GM21515 (cell line): Measurements from ENCODE around the gene CEP83.

Experiments used
- ATAC-seq: cut with Tn5 transposase; IDR thresholded peaks from one replicate; pipeline ENCODE4 v1.9.1; 2021; ENCODE audit not compliant: unreplicated experiment

Gene CEP83

GRCh38 chr12:94308612-94309011 lies 151.1 kb downstream of the CEP83 start:
- ATAC-seq, result no peak

- no peak for ATAC-seq
These were observed 154.3 kb downstream of the CEP83 start for GRCh38 chr12:94305130-94305957.

GRCh38 chr12:94304566-94305061 lies 155.1 kb downstream of the CEP83 start:
- ATAC-seq, result no peak

GRCh38 chr12:94304012-94304411 lies 155.7 kb downstream of the CEP83 start:
- ATAC-seq, result no peak

- no peak for ATAC-seq
These were observed 159.8 kb downstream of the CEP83 start for GRCh38 chr12:94299846-94300245.

GRCh38 chr12:94297876-94298505 lies 161.7 kb downstream of the CEP83 start:
- no peak for ATAC-seq

GRCh38 chr12:94297096-94297699 lies 162.5 kb downstream of the CEP83 start:
- no peak for ATAC-seq

GRCh38 chr12:94290353-94290752 lies 169.3 kb downstream of the CEP83 start:
- ATAC-seq, result no peak

- ATAC-seq, result no peak
These were observed 170.0 kb downstream of the CEP83 start for GRCh38 chr12:94289461-94290312.

- no peak for ATAC-seq
These were observed 172.4 kb downstream of the CEP83 start for GRCh38 chr12:94287245-94287628.

- ATAC-seq, result no peak
These were observed 173.0 kb downstream of the CEP83 start for GRCh38 chr12:94286583-94287244.

- no peak for ATAC-seq
These were observed 173.6 kb downstream of the CEP83 start for GRCh38 chr12:94285943-94286582.

- ATAC-seq, result no peak
These were observed 174.8 kb downstream of the CEP83 start for GRCh38 chr12:94284859-94285258.

GRCh38 chr12:94284046-94284445 lies 175.6 kb downstream of the CEP83 start:
- ATAC-seq, result no peak

GRCh38 chr12:94282675-94283074 lies 177.0 kb downstream of the CEP83 start:
- no peak for ATAC-seq

- no peak for ATAC-seq
These were observed 179.6 kb downstream of the CEP83 start for GRCh38 chr12:94280063-94280462.

- no peak for ATAC-seq
These were observed 182.2 kb downstream of the CEP83 start for GRCh38 chr12:94277426-94278000.

- ATAC-seq, result no peak
These were observed 182.9 kb downstream of the CEP83 start for GRCh38 chr12:94276725-94277124.

GRCh38 chr12:94273272-94273671 lies 186.4 kb downstream of the CEP83 start:
- ATAC-seq, result no peak

GRCh38 chr12:94272280-94272679 lies 187.4 kb downstream of the CEP83 start:
- no peak for ATAC-seq
